HG03196 (cell line): ENCODE results near the gene TPST1.
"Not testable (repeated sequence)": the region's sequence is repeated elsewhere in the genome, so short reads cannot be mapped to it uniquely, and the experiment has no call there.

Experiments
- ATAC-seq: cut with Tn5 transposase; IDR thresholded peaks from one replicate; pipeline ENCODE4 v1.9.1; 2021; ENCODE audit not compliant: unreplicated experiment

Gene TPST1

DNA sequence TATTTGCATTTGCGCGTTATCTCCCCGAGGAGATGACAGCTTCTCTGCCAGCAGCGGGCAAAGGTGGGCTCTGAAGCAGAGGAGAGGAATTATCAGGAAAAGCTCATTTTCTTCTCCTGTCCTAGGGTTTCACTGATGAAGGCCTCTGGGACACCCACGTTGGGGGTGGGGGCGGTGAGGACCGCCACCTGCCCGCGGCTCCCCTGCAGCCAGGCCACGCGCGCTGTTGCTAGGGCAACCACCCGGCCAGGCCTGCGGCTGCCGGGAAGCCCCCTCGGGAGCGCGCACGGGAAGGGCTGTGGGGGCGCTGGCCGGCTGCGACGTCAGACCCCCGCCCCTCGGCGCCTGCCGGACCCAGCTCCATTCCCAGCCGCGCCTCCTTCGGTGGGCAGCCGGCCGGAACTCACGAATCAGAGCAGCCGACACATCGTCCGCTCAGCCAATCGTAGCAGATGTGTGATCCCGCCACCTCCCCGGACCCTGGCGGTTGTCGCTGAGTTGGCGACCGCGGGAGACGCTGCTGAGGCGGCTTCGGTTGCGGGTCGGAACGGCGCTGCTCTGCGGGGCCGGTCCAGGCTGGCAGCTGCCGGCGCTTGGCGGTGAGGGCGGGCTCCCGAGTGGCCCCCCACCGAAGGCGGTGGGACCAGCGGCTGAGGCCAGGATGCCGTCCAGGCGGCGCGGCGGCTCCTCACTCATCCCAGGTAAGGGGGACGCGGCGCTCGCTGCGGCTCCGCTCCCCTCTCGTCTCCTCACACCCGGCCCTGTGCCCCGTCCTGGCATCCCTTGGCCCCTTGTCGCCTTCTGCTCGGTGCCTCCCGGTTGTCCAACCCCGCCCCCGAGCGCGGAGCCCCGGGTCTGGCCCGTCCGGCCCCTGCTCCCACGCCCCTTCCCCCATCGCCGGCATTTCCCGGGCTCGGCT is at the start of gene TPST1:
Gene TPST1, plus strand, starts transcription at position 513 of the 919 bp plus-strand sequence. CDS start 35,092 bp downstream, outside the sequence.
- peak; percentile 87 for ATAC-seq

DNA sequence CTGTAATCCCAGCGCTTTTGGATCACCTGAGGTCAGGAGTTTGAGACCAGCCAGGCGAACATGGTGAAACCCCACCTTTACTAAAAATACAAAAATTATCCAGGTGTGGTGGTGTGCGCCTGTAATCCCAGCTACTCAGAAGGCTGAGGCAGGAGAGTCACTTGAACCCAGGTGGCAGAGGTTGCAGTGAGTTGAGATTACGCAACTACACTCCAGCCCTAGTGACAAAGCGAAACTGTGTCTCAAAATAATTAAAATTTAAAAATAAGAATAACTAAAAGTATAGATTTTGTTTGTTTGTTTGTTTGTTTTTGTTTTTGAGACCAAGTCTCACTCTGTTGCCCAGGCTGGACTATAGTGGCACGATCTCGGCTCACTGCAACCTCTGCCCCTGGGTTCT is 49.1 kb upstream of the TPST1 start:
- ATAC-seq, result not testable (repeated sequence)

DNA sequence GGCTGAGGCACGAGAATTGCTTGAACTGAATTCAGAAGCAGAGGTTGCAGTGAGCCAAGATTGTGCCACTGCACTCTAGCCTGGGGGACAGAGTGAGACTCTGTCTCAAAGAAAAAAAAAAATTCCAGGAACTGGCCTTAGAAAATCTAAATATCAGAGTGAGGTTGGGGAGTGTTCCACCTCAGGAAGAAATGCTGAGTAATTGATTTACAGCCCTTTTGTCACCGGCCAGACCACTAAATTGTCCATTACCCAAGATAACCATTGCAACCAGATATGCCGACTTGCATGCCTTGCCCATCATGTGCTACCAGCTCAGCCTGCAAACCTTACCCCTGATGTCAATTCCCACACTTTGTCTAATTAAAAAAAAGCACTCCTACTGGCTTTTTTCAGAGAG is 48.1 kb upstream of the TPST1 start:
- no peak for ATAC-seq

DNA sequence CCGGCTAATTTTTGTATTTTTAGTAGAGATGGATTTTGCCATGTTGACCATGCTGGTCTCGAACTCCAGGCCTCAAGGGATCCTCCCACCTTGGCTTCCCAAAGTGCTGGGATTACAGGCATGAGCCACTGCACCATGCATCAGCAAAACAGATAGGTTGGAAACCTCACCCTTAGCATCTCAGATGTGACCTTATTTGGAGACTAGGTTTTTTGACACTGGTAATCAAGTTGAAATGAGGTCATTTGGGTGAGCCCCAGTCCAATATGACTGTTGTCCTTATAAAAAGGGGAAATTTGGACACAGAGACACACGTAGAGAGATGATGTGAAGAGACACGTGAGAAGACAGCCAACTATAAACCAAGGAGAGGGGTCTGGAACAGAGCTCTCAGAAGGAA is 42.5 kb upstream of the TPST1 start:
- ATAC-seq, result no peak

DNA sequence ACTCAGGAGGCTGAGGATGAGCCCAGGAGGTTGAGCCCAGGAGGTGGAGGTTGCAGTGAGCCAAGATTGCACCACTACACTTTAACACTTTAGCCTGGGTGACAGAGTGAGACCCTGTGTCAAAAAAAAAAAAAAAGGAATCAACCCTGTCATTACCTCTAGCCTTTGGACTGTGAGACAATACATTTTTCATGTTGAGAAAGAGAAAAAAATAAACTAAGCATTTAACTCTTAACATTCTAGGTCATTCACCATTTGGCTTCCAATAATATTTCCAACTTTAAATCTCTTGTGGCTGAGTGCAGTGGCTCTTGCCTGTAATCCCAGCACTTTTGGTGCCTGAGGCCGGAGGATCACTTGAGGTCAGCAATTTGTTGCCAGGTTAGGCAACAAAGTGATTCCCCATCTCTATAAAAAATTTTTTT is 41.9 kb upstream of the TPST1 start:
- ATAC-seq, result no peak

DNA sequence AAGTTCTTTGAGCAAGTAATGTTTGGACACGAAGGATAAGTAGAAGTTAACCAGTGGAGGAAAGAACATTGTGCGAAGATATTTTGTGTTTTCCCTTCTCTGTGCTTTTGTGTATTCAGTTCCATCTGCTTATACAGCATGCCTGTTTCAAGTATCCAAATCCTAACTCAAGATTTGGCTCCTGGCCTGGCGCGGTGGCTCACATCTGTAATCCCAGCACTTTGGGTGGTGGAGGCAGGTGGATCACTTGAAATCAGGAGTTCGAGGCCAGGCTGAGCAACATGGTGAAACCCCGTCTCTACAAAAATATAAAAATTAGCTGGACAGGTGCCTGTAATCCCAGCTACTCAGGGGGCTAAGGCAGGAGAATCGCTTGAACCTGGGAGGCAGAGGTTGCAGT is 40.8 kb upstream of the TPST1 start:
- no peak for ATAC-seq

DNA sequence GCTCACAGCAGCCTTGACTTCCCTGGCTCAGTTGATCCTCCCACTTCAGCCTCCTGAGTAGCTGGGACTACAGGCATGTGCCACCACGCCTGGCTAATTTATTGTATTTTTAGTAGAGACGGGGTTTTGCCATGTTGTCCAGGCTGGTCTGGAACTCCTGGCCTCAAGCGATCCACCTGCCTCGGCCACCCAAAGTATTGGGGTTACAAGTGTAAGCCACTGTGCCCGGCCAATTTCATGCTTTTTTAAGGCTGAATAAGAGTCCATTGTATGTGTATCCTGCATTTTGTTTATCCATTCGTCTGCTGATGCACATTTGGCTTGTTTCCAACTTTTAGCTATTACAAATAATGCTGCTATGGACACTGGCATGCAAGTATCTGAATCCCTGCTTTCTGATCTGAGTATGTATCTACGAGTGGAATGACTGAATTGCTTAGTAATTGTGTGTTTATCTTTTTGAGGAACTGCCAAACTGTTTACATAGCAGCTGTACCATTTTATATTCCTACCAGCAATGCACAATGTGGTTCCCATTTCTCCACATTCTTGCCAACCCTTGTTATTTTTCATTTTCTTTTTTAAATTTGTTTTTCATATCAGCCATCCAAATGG is 37.3 kb upstream of the TPST1 start:
- ATAC-seq, result no peak

DNA sequence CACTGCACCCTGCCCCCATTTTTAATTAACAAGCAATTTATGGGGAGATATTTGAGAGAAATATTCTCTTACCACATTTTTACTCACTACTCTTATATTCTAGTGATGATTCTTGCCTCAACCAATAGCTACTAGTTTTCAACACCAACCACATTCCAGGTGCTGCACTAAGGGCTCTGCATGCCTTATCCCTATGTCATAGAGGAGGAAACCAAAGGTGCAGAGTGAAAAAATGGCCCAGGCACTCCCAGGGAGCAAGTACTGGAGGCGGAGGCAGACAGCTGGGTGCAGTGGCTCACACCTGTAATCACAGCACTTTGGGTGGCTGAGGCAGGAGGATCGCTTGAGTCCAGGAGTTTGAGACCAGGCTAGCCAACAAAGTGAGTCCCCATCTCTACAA is 35.5 kb upstream of the TPST1 start:
- ATAC-seq, result no peak

DNA sequence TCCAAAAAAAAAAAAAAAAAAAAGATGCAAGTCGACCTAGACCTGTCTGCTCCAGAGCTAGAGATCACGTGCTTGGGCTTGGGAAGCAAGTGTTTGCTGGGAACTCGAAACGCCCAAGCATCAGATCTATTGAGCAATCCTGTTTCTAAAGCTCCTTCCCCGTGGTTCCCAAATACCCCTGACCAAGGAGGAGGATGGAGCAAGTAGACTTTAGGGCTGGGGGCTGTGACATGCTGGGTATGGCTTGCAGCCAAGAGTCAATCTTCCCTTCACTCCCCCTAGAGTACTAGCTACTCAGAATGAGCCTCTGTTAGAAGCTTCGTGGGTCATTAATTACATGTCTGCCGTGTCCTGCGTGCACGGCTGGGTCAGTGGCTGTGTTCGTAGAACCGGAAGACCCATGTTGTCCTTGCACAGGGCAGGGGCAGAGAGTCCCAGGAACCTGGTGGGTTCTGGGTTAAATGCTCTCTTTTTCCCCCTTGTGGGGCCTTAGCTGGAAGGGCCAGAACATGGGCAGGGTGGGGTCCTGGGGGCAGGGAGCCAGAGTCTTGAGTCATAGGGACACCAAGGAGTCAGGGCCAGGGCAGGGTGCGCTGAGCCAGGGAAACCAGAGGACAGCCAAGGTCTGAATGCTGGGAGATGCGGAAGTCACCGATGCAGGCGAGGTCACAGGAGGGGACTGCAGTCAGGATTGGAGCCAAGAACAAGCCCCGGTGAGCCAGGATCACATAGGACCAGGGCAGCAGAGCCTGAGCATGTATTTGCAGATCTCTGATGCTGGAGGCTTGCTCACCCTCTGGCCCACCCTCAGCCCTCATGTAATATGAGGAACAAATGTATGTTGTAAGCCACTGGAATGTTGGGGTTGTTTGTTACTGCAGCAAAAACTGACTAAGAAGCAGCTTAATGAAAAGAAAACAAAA is 34.6 kb upstream of the TPST1 start:
- no peak for ATAC-seq

DNA sequence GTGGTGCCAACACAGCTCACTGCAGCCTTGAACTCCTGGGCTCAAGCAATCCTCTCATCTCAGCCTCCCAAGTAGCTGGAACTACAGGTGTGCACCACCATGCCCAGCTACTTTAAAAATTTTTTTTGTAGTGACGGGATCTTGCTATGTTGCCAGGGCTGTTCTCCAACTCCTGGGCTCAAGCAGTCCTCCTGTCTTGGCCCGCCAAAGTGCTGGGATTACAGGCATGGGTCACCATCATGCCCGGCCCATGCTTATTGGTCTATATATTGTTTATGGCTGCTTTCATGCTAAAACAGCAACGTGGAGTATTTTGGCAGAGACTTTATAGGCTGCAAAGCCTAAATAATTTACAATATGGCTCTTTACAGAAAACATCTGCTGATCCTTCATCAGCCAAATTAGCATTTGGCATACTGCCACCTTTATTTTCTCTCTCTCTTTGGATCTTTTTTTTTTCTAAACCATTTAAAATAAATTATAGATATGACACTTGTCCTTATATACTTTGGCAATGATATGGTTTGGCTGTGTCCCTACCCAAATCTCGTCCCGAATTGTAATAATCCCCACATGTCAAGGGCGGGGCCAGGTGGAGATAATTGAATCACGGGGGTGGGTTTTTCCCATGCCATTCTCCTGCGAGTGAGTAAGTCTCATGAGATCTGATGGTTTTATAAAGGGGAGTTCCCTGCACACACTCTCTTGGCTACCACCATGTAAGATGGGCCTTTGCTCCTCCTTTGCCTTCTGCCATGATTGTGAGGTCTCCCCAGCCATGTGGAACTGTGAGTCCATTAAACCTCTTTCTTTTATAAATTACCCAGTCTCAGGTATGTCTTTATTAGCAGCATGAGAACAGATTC is 32.4 kb upstream of the TPST1 start:
- not testable (repeated sequence) for ATAC-seq

DNA sequence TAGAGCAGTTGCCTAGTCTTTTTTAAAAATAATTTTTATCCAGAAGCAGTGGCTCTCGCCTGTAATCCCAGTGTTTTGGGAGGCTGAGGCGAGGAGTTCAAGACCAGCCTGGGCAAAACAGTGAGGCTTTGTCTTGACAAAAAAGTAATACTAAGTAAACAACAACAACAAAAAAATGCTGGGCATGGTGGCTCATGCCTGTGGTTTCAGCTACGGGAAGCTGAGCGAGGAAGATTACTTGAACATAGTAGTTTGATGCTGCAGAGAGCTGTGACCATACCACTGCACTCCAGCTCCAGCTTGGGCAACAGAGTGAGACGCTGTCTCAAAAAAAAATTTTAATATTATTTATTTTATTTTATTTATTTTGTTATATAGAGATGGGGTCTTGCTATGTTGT is 31.3 kb upstream of the TPST1 start:
- no peak for ATAC-seq

DNA sequence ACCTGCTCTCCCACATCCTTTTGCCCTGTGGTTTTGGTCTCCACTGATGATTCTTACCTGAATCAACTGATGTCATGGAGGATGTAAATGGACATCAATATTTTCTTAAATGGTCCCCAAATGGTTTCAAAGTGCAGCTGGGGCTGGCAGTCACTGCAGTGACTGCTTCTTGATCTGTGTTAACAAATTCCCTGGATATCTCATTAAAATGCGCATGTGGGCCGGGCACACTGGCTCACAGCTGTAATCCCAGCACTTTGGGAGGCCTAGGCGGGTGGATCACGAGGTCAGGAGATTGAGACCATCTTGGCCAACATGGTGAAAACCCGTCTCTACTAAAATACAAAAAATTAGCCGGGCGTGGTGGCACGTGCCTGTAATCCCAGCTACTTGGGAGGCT is 30.1 kb upstream of the TPST1 start:
- not testable (repeated sequence) for ATAC-seq

DNA sequence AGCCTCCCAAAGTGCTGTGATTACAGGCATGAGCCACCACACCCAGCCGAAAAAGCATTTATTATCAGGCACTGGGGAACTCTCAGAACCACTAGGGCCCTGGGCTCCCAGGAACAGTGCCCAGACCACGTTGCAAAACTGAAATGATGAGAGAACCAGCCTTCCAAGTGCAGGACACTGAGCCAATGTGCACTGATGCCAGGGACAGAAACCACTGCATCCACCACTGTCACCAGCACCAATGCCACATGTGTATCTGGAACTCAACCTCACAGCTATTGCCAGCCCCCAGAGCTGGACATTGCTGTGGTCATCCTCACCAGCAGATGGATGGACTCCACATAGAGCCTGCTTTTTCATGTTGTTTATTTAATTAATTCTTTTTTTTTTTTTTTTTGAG is 28.2 kb upstream of the TPST1 start:
- ATAC-seq, result no peak

DNA sequence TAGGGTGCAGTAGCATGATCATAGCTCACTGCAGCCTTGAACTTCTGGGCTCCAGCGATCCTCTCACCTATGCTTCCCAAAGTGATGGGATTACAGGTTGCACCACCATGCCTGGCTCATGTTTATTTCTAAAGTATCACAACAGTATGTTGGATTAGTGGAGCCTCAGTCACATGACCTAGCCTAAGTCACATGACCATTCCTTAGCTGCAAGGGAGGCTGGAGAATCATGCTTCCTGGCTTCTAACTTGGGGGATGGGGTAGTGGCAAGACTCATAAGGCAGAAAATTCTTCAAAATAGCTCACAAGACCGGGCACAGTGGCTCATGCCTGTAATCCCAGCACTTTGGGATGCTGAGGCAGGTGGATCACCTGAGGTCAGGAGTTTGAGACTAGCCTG is 26.9 kb upstream of the TPST1 start:
- no peak for ATAC-seq

DNA sequence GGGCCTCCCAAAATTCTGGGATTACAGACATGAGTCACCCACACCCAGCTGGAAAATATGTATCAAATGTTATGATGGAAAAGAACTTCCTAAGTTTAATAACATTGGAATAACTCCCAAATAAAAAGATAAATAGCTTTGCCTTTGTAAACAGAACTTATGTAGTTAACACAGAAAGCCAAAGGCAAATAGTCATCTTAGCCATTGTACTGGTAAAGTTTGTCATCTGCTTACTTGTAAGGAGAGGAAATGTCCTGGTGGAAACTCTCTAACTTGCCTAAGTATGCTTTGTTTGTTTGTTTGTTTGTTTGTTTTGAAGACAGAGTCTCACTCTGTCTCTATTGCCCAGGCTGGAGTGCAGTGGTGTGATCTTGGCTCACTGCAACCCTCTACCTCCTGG is 23.8 kb upstream of the TPST1 start:
- ATAC-seq, result no peak

DNA sequence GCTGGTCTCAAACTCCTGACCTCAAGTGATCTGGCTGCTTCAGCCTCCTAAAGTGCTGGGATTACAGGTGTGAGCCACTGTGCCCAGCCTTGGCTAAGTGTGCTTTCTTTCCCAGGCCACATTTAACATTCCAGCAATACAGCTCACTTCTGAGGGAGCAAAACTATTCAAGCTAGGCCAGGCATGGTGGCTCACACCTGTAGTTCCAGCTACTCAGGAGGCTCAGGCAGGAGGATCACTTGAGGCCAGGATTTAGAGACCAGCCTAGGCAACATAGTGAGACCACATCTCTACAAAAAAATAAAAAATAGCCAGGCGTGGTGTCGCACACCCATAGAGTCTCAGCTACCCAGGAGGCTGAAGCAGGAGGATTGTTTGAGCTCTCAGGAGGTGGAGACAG is 23.3 kb upstream of the TPST1 start:
- ATAC-seq, result no peak

DNA sequence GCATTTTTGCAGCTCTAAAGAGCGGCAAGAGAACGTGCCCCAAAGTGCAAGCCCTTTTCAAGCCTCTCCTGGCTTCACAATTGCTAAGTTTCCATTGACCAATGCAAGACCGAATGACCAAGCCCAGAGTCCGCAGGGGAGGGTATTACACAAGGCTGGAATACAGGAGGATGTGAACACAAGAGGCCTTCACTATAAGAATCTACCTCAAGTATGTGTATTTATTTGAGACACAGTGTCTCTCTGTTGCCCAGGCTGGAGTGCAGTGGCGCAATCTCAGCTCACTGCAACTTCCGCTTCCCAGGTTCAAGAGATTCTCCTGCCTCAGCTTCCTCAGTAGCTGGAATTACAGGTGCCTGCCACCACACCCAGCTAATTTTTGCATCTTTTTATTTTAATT is 22.2 kb upstream of the TPST1 start:
- ATAC-seq, result no peak

DNA sequence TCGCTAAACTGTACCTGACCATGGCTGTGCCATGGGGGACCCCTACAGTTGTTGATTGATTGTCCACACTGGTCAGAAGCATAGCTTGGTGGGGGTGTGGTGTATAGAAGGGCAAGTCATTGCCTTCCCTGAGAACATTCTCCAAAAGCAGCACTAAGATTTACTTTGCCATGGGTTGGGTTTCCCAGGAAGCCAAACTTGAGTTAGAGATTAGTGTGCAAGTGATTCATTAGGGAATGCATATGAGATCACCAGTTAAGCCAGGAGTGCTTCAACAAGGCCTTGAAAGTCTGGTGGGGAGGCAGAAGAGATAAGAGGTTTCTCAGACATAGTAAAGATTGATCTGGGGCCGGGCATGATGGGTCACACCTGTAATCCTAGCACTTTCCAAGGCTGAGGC is 21.4 kb upstream of the TPST1 start:
- no peak for ATAC-seq

DNA sequence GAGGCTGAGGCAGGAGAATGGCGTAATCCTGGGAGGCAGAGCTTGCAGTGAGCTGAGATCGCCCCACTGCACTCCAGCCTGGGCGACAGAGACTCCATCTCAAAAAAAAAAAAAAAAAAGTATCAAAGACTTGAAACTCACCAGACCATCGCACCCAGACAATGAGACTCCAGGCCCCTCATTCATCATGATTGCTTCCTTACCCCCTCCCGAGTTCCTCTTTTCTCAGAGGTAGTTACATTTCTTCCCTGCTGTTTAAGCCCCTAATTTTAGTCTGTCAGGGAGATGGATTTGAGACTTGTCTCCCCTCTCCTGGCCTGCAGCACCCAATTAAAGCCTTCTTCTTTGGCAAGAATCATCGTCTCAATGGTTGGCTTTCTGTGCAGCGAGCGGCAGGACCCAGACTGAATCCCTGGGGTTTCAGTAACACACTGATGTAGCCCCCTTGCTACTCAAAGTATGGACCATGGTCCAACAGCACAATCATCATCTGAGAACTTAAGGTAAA is 19.4 kb upstream of the TPST1 start:
- no peak for ATAC-seq

DNA sequence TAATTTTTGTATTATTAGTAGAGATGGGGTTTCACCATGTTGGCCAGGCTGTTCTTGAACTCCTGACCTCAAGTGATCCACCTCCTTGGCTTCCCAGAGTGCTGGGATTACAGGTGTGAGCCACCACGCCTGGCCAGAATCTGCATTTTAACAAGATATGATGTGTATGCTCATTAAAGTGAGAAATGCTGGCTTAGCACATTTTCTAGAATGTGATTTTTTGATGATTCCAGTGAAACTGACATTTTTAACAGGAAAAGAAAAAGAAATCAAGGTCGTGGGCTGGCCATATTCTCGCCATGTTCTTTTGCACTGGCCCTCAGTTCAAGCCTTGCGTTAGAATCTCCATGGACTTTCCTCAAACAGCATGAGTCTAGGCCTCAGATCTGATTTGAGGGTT is 18.1 kb upstream of the TPST1 start:
- no peak for ATAC-seq
